ENCODE measurements around the gene SLC8A3.

The SLC8A3 gene

DNA sequence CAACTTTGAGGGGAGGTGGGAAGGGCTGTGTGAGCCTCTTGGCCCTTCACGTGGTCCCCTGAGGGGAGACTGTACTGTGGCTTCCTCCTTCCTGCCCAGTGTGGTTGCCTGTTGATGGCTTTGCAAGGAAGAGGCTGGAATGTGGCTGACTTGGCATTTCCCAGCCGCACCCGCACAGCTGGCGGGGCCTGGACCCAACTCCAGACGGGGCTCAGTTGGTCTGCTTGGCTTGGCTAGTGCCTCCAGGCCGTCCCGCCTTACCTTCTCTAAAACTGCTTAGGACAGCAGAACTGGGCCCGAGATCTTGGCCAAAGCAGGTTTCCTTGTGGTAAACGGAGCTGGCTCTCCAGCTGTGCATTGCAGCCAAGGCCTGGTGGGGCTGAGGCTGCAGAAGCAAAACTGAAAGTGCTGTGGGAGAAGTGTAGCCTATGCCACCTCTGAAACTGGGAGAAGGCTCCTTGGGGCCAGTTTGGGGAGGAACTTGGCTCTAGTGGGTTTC, 170.0 kb downstream of the SLC8A3 start:
- H3K79me2 ChIP-seq (ENCODE audit: control insufficient read depth, insufficient read depth, low read length, poor library complexity): no peaks in the 10 kb centered on the region
- no peak overlapping the region for H3K4me2 ChIP-seq (ENCODE audit: low read length)
- no peaks in the 10 kb centered on the region for H3K4me1 ChIP-seq (ENCODE audit: control insufficient read depth in 1 of 2, insufficient read depth in 2 of 2, low read length in 2 of 2)
- H4K91ac ChIP-seq (ENCODE audit: low read depth, low read length): no peak overlapping the region
- H2BK120ac ChIP-seq (ENCODE audit: insufficient read depth, low read length, poor library complexity): no peak overlapping the region
- H3K14ac ChIP-seq (ENCODE audit: low read length): no peak overlapping the region
- H3K23ac ChIP-seq (ENCODE audit: low read length): no peak overlapping the region
- no peaks in the 10 kb centered on the region for H3K36me3 ChIP-seq (ENCODE audit: control insufficient read depth in 1 of 2, insufficient read depth in 2 of 2, low read length in 2 of 2)
- no peak overlapping the region for H2AFZ ChIP-seq (ENCODE audit: insufficient read depth, low read length, poor library complexity)
- no CpG with 5 or more reads among the region's 9 CpGs for WGBS (ENCODE audit: extremely low coverage, insufficient coverage, insufficient read length)
- no peak overlapping the region for H3K9ac ChIP-seq (ENCODE audit: low read length)
- H4K8ac ChIP-seq (ENCODE audit: low read depth, low read length): no peak overlapping the region
- no peak overlapping the region for H2BK12ac ChIP-seq (ENCODE audit: low read length)
- DNase-seq: no peak
- H2BK5ac ChIP-seq (ENCODE audit: low read depth, low read length, poor library complexity): no peak overlapping the region
- no peaks in the 10 kb centered on the region for H3K79me1 ChIP-seq (ENCODE audit: low read length)
- H3K9me3 ChIP-seq (ENCODE audit: insufficient read depth, low read depth, low read length): peaks cover 4% of the 10 kb centered on the region
- no peak overlapping the region for H2AK5ac ChIP-seq (ENCODE audit: low read length)
- no peak overlapping the region for H3K18ac ChIP-seq (ENCODE audit: low read length)
- no peak overlapping the region for H4K12ac ChIP-seq (ENCODE audit: low read depth, low read length)
- H3K4me3 ChIP-seq (ENCODE audit: low read depth, low read length): no peak overlapping the region
- no peak overlapping the region for H3K27ac ChIP-seq (ENCODE audit: low read depth, low read length)
- no peak overlapping the region for H3K4ac ChIP-seq (ENCODE audit: low read depth, low read length)
- H3K27me3 ChIP-seq (ENCODE audit: insufficient read depth, low read length): no peaks in the 10 kb centered on the region

DNA sequence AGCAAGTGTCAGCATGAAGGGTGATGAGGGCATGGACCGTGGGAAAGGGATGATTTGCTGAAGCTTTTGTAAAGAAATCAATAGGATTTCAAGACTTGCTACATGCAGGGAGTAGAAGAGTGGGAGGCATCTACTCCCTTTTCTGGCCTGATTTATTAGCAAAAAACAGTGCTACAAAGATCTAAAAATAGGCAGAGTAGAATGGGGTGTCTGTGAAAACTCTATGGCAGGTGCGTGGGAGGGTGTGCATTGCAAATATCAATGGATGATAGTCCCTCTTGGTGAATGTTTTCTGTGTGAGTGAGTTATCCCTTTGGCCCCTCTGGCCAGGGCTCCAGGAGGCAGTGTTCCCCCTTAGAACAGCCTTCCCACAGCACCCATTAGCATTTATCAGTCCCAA, 170.5 kb downstream of the SLC8A3 start:
- H3K27ac ChIP-seq (ENCODE audit: low read depth, low read length): no peak overlapping the region

GRCh38 chr14:70014406-70015095, 174.2 kb downstream of the SLC8A3 start:
- Histone ChIP-seq H3K36me3 (ENCODE audit: control insufficient read depth in 1 of 2, insufficient read depth in 2 of 2, low read length in 2 of 2) (no peaks in the 10 kb centered on the region), H3K79me2 (ENCODE audit: control insufficient read depth, insufficient read depth, low read length, poor library complexity) (no peaks in the 10 kb centered on the region), H3K27ac (ENCODE audit: low read depth, low read length) (no peak overlapping the region), H3K9ac (ENCODE audit: low read length) (no peak overlapping the region), H3K79me1 (ENCODE audit: low read length) (no peaks in the 10 kb centered on the region), H3K9me3 (ENCODE audit: insufficient read depth, low read depth, low read length) (peaks cover 2% of the 10 kb centered on the region), H3K4me3 (ENCODE audit: low read depth, low read length) (no peak overlapping the region), H2BK120ac (ENCODE audit: insufficient read depth, low read length, poor library complexity) (no peak overlapping the region), H2AFZ (ENCODE audit: insufficient read depth, low read length, poor library complexity) (no peak overlapping the region), H2BK5ac (ENCODE audit: low read depth, low read length, poor library complexity) (no peak overlapping the region), H3K23ac (ENCODE audit: low read length) (no peak overlapping the region), H3K4me1 (ENCODE audit: control insufficient read depth in 1 of 2, insufficient read depth in 2 of 2, low read length in 2 of 2) (peaks cover 3 to 6% of the 10 kb centered on the region in 2 experiments), H3K4ac (ENCODE audit: low read depth, low read length) (no peak overlapping the region), H3K27me3 (ENCODE audit: insufficient read depth, low read length) (no peaks in the 10 kb centered on the region), H2BK12ac (ENCODE audit: low read length) (no peak overlapping the region), H3K4me2 (ENCODE audit: low read length) (no peak overlapping the region), H4K8ac (ENCODE audit: low read depth, low read length) (no peak overlapping the region), H4K91ac (ENCODE audit: low read depth, low read length) (no peak overlapping the region), H4K12ac (ENCODE audit: low read depth, low read length) (no peak overlapping the region), H2AK5ac (ENCODE audit: low read length) (no peak overlapping the region), H3K18ac (ENCODE audit: low read length) (no peak overlapping the region), H3K14ac (ENCODE audit: low read length) (no peak overlapping the region)
- WGBS (ENCODE audit: extremely low coverage, insufficient coverage, insufficient read length): no CpG with 5 or more reads among the region's 7 CpGs
- no peak for DNase-seq

More for the DNA sequence above, 170.5 kb downstream of the SLC8A3 start:
- H2BK12ac ChIP-seq (ENCODE audit: low read length): no peak overlapping the region
- H3K27me3 ChIP-seq (ENCODE audit: insufficient read depth, low read length): no peaks in the 10 kb centered on the region
- H3K4me1 ChIP-seq (ENCODE audit: control insufficient read depth in 1 of 2, insufficient read depth in 2 of 2, low read length in 2 of 2): no peaks in the 10 kb centered on the region
- H3K14ac ChIP-seq (ENCODE audit: low read length): no peak overlapping the region
- H4K12ac ChIP-seq (ENCODE audit: low read depth, low read length): no peak overlapping the region
- no CpG with 5 or more reads among the region's 2 CpGs for WGBS (ENCODE audit: extremely low coverage, insufficient coverage, insufficient read length)
- no peak overlapping the region for H3K4ac ChIP-seq (ENCODE audit: low read depth, low read length)
- H2BK5ac ChIP-seq (ENCODE audit: low read depth, low read length, poor library complexity): no peak overlapping the region
- H3K36me3 ChIP-seq (ENCODE audit: control insufficient read depth in 1 of 2, insufficient read depth in 2 of 2, low read length in 2 of 2): no peaks in the 10 kb centered on the region
- no peak overlapping the region for H3K23ac ChIP-seq (ENCODE audit: low read length)
- no peak overlapping the region for H2BK120ac ChIP-seq (ENCODE audit: insufficient read depth, low read length, poor library complexity)
- no peak overlapping the region for H2AFZ ChIP-seq (ENCODE audit: insufficient read depth, low read length, poor library complexity)
- no peak overlapping the region for H3K9ac ChIP-seq (ENCODE audit: low read length)
- no peak overlapping the region for H2AK5ac ChIP-seq (ENCODE audit: low read length)
- H3K18ac ChIP-seq (ENCODE audit: low read length): no peak overlapping the region
- peaks cover 4% of the 10 kb centered on the region for H3K9me3 ChIP-seq (ENCODE audit: insufficient read depth, low read depth, low read length)
- no peak overlapping the region for H4K8ac ChIP-seq (ENCODE audit: low read depth, low read length)
- no peak overlapping the region for H4K91ac ChIP-seq (ENCODE audit: low read depth, low read length)
- no peak overlapping the region for H3K4me2 ChIP-seq (ENCODE audit: low read length)
- no peaks in the 10 kb centered on the region for H3K79me1 ChIP-seq (ENCODE audit: low read length)
- H3K79me2 ChIP-seq (ENCODE audit: control insufficient read depth, insufficient read depth, low read length, poor library complexity): no peaks in the 10 kb centered on the region
- no peak for DNase-seq
- H3K4me3 ChIP-seq (ENCODE audit: low read depth, low read length): no peak overlapping the region

DNA sequence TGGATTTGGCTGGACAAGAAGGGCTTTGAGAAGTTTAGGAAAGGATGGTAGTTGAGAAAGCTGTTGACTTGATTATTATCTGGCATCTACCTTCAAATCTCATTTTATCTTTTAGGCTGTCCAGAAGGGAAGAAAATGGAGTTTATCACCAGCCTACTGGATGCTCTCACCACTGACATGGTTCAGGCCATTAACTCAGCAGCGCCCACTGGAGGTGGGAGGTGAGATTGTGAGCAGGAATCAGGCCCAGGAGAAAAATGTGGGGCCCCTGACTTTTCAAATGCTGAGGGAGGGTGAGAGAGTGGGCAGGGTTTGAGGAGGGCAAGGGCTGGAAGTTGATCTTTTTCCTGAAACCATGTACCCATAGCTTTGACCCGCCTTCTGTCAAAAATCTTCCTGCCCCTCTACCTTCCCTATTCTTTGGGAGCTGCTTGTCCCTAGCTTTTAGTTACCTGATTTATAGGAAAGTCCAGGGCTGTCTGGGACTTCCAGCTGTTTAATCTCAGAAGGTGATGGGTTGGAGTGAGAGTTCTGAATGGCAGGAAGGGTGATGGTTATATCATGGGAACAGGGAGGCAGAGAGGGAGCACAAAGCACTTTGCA, 175.4 kb downstream of the SLC8A3 start:
- H3K14ac ChIP-seq (ENCODE audit: low read length): no peak overlapping the region

More for the DNA sequence above, 175.4 kb downstream of the SLC8A3 start:
- H3K36me3 ChIP-seq (ENCODE audit: control insufficient read depth in 1 of 2, insufficient read depth in 2 of 2, low read length in 2 of 2): no peaks in the 10 kb centered on the region
- no peak overlapping the region for H2BK5ac ChIP-seq (ENCODE audit: low read depth, low read length, poor library complexity)
- no peak overlapping the region for H4K8ac ChIP-seq (ENCODE audit: low read depth, low read length)
- H3K4me1 ChIP-seq (ENCODE audit: control insufficient read depth in 1 of 2, insufficient read depth in 2 of 2, low read length in 2 of 2): peaks cover 3 to 6% of the 10 kb centered on the region in 2 experiments
- DNase-seq: peak; percentile 16 to 59
- H3K4me3 ChIP-seq (ENCODE audit: low read depth, low read length): no peak overlapping the region
- no peak overlapping the region for H3K18ac ChIP-seq (ENCODE audit: low read length)
- H3K79me2 ChIP-seq (ENCODE audit: control insufficient read depth, insufficient read depth, low read length, poor library complexity): no peaks in the 10 kb centered on the region
- no peak overlapping the region for H2BK12ac ChIP-seq (ENCODE audit: low read length)
- no peaks in the 10 kb centered on the region for H3K9me3 ChIP-seq (ENCODE audit: insufficient read depth, low read depth, low read length)
- H3K4ac ChIP-seq (ENCODE audit: low read depth, low read length): no peak overlapping the region
- no peak overlapping the region for H2AK5ac ChIP-seq (ENCODE audit: low read length)
- no peak overlapping the region for H3K23ac ChIP-seq (ENCODE audit: low read length)
- no peak overlapping the region for H2AFZ ChIP-seq (ENCODE audit: insufficient read depth, low read length, poor library complexity)
- no peak overlapping the region for H3K4me2 ChIP-seq (ENCODE audit: low read length)
- no peaks in the 10 kb centered on the region for H3K79me1 ChIP-seq (ENCODE audit: low read length)
- H4K12ac ChIP-seq (ENCODE audit: low read depth, low read length): no peak overlapping the region
- H4K91ac ChIP-seq (ENCODE audit: low read depth, low read length): no peak overlapping the region
- no peak overlapping the region for H3K9ac ChIP-seq (ENCODE audit: low read length)
- H3K27me3 ChIP-seq (ENCODE audit: insufficient read depth, low read length): no peaks in the 10 kb centered on the region
- WGBS (ENCODE audit: extremely low coverage, insufficient coverage, insufficient read length): no CpG with 5 or more reads among the region's 2 CpGs
- no peak overlapping the region for H3K27ac ChIP-seq (ENCODE audit: low read depth, low read length)
- H2BK120ac ChIP-seq (ENCODE audit: insufficient read depth, low read length, poor library complexity): no peak overlapping the region
